CD4-positive, alpha-beta T cell treated with Interferon alpha-2 for 1 hour (primary cell): ENCODE data around the gene PSME2.

Experiments used
- DNase-seq, 2 donors: peaks; one replicate each; pipeline ENCODE4 v3.0.0-alpha.2; 2020 to 2022

The PSME2 gene

DNA sequence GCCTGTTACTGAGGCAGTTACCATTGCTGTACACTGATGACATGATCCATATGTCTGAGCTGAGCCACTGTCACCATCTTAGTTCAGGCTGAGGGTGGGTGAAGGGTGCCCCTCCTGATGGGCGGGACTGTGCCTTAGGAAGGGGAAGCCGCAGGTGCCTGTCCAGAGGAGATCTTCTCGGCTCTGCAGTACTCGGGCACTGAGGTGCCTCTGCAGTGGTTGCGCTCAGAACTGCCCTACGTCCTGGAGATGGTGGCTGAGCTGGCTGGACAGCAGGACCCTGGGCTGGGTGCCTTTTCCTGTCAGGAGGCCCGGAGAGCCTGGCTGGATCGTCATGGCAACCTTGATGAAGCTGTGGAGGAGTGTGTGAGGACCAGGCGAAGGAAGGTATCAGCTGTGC, 4.6 kb upstream of the PSME2 start:
- no peak for DNase-seq

DNA sequence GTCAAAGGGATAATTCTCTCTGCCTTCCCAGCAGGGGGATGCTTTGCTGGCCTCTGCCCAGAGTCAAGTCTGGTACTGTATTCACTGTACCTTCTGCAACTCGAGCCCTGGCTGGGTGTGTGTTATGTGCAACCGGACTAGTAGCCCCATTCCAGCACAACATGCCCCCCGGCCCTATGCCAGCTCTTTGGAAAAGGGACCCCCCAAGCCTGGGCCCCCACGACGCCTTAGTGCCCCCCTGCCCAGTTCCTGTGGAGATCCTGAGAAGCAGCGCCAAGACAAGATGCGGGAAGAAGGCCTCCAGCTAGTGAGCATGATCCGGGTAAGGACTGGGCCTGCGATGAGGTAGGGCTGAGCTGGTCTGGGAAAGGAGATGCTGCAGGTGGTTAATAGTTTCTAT, 4.2 kb upstream of the PSME2 start:
- no peak for DNase-seq

GRCh38 chr14:24150061-24150460, 3.7 kb upstream of the PSME2 start:
- no peak for DNase-seq

DNA sequence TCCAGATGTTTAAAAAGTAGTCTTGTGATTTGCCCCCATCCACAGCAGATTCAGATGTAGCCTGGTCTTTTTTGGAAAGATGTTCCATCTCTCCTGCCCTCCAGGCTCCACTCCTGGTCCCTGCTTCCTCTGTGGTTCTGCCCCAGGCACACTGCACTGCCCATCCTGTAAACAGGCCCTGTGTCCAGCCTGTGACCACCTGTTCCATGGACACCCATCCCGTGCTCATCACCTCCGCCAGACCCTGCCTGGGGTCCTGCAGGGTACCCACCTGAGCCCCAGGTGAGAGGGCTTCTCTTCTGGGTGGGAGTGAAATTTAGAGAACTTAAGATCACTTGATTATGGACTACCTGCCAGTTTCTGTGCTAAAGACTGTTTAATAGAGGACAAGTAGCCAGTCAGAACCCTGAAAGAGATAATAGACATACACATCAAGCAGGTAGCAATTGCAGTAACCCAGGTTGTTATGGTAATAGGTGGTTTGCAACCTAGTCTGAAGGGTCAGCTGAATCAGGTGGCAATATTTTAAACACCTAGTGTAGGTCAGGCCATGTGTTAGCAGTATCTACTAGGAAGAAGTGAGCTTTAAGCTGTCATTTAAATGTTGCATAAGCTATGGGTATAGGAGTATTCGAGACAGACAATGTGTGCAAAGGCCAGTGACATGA, 3.0 kb upstream of the PSME2 start:
- DNase-seq = no peak

DNA sequence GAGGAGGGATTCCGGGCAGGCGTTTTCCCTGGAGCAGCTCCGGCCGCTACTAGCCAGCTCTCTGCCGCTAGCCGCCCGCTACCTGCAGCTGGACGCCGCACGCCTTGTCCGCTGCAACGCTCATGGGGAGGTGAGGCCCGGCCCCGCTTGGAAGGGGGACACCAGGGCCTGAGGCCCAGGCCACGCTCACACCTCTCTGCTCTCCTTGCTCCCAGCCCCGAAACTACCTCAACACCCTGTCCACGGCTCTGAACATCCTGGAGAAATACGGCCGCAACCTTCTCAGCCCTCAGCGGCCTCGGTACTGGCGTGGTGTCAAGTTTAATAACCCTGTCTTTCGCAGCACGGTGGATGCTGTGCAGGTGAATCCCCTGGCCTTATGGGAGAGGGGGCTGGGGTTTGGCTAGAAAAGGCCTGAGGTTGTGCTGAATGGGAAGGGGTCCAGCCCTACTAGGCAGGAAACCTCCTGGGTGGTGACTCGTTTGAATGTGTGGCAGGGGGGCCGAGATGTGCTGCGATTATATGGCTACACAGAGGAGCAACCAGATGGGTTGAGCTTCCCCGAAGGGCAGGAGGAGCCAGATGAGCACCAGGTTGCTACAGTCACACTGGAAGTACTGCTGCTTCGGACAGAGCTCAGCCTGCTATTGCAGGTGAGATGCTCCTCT, 1.5 kb upstream of the PSME2 start:
- DNase-seq = no peak

GRCh38 chr14:24146978-24147760, 759 bp upstream of the PSME2 start, which contains the start of gene RNF31:
Gene RNF31 (plus strand): TSS chr14:24147498. CDS start chr14:24147699, 201 bp downstream.
- peak; percentile 97 to 98 for DNase-seq

- no peak for DNase-seq
Measured at GRCh38 chr14:24145690-24146452, 539 bp downstream of the PSME2 start.

GRCh38 chr14:24145219-24145618, 1.2 kb downstream of the PSME2 start:
- no peak for DNase-seq

DNA sequence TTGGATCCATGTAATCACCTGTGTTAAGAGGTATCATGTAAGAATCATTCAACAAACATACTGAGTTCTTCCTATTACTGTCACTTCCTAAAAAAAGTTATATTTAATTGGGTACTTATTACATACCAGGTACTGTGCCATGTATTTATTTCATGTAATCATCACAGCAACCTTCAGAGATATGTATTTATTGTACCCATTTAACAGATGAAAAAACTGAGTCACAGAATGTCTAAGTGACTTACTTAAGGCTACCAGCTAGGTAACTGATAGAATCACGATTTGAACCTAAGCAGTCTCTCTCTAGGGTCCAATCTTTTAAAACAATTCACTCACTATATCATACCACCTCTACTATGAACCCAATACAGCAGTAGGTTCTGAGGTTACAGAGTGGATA, 2.0 kb downstream of the PSME2 start:
- DNase-seq = no peak

GRCh38 chr14:24143511-24143910, 2.9 kb downstream of the PSME2 start:
- DNase-seq = no peak

- peak; percentile 99 to 100 for DNase-seq
Measured at GRCh38 chr14:24141097-24141880, 5.1 kb downstream of the PSME2 start, which contains the start of gene EMC9. Gene EMC9 (minus strand): TSS chr14:24141591. CDS start chr14:24141304, 287 bp downstream.

DNA sequence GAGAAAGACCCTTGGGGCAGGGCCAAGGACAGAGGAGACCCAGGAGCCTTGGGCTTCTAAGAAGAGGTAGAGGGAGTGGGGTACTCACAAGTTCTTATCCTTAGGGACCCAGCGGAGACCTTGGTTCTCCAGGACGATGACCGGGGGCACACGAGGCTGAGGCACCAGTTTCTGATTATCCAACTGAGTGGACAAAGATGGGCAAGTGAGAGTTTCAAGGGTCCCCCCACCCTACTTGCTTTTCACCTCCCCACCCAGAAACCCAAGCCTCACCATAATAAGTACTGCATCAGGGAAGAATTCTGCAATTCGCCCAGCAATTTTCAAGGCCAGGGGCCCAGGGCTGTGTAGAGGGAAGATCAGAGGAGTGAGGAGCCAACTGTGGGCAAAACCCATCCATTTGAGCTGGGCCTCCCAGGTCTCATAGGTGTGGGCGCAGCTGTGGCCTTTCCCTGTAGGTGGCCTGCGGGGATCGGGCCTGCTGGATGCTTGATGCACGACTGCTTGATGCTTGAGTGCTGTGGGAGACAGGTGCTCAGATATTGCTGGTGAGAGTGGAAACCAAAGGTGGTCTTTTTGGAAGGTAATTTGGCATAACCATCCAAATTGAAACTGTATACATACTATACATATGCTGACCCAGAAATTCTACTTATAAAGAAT, 7.0 kb downstream of the PSME2 start:
- DNase-seq = peak in 1 of 2 donors; percentile 30

- no peak for DNase-seq
Measured at GRCh38 chr14:24138396-24139271, 7.8 kb downstream of the PSME2 start.

GRCh38 chr14:24137529-24138395, 8.6 kb downstream of the PSME2 start:
- DNase-seq = no peak

- no peak for DNase-seq
Measured at GRCh38 chr14:24136684-24137528, 9.5 kb downstream of the PSME2 start.

GRCh38 chr14:24135834-24136683, 10.4 kb downstream of the PSME2 start, which contains the start of gene PSME1:
Gene PSME1 (plus strand): TSS chr14:24136194. CDS start chr14:24136263, 69 bp downstream.
- DNase-seq = peak; percentile 91 to 96

DNA sequence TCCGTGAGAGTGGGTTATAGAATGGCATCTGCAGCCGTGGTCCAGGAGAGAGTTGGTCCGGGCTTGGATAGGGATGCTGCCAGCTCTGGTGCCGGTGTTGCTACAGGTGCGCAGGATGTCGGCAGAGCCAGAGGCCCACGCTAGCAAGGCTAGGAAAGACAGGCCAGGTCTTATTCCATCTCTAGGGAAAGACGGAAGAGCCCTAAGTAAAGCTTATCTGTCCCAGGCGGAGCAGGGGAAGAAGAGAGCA, 10.9 kb downstream of the PSME2 start:
- DNase-seq = no peak

DNA sequence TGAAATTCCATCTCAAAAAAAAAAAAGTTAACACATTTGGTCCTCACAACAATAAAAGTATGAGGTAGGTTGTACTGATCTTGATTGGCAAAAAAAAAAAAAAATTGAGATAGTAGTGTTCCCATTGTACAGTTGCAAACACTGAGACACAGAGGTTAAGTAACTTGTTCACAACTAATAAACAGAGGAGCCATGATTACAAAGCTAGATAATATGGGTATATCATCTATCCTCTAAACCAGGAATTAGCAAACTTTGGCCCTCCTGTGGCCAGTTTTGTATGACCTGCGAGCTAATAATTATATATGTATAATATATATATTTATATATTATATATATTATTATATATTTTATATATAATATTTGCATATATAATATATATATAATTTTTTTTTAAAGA, 12.7 kb downstream of the PSME2 start:
- no peak for DNase-seq
